Measurements from ENCODE around the gene TNF. TPM values are rescaled to one million over a fixed set of nuclear protein-coding genes. Genes with fewer than 3 reads are reported as not detected.

Gene TNF
- total and polyA plus RNA-seq, 2 donors (not counting 3 experiments of a cell fraction or from before 2014, with no cell fraction given): not detected

DNA sequence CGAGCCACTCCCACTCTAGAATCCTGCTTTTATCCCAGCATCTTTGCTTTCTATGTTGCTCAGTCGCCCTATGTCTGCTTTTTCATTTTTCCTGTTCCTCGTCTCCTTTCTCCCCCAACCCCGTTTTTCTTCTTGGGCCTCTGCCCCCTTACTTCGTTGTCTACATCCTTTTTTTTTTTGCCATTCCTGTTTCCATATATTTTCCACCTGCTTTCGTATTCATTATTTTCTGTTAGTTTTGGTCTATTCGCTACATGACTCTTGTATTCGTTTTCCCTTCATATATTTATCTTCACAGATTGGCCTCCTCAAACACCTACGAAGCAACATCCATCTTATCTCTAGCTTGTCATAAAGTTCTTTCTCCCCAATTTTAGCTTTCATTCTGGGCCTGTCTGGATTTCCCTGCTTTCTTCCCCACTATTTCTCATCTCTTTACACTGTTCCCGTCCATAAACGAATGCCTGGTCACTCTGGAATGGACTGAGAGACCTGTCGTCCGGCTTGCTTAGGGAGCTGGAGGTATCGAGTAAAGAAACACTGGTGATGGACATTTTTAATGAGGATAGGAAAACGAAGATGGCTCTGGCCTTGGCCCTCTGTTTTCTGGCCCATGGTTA lies 46.1 kb downstream of the TNF start:
- Histone ChIP-seq H3K9me1 (replicated peaks; ENCODE audit: control insufficient read depth, extremely low read depth, insufficient read depth, low read length) (no peaks in the 10 kb centered on the region), H3K27me3 (ENCODE audit: control insufficient read depth in 2 of 2, insufficient read depth in 2 of 2, low read length in 2 of 2) (no peaks in the 10 kb centered on the region), H3K79me2 (ENCODE audit: control insufficient read depth, insufficient read depth, low read length) (peaks cover 54% of the 10 kb centered on the region), H3K36me3 (ENCODE audit: control insufficient read depth in 2 of 2, extremely low read depth in 1 of 2, insufficient read depth in 2 of 2, low read length in 2 of 2) (peaks cover 19 to 28% of the 10 kb centered on the region in 2 experiments), H4K20me1 (replicated peaks; ENCODE audit: control insufficient read depth, extremely low read depth, insufficient read depth, low read length) (no peaks in the 10 kb centered on the region), H3K9me3 (replicated peaks; ENCODE audit: control insufficient read depth, insufficient read depth, low read length) (no peaks in the 10 kb centered on the region), H3K9ac (replicated peaks; ENCODE audit: extremely low read depth, insufficient read depth, low read length) (peak overlapping the region; percentile 99), H2AFZ (ENCODE audit: low read depth, low read length) (no peak overlapping the region), H3K27ac (ENCODE audit: insufficient read depth, low read depth, low read length) (peak overlapping the region; percentile 84), H3K4me1 (ENCODE audit: control insufficient read depth, extremely low read depth, insufficient read depth, low read length) (peaks cover 13% of the 10 kb centered on the region), H3K4me2 (ENCODE audit: insufficient read depth, low read length) (peak overlapping the region; percentile 92), H3K4me3 (replicated peaks in 1 of 3; ENCODE audit: insufficient read depth in 1 of 3, low read depth in 1 of 3, low read length in 3 of 3) (peak overlapping the region; percentile 65 to 99 (median 95))
- DNase-seq (ENCODE audit: low read depth, low spot score) (peak; percentile 39), FAIRE-seq (peak; percentile 59)
- POLR2A ChIA-PET: interaction anchor here (1.1 to 2.2 kb wide), 4 partner anchors 13 to 78 kb away, joined by 3 to 4 read pairs (median 3); partner anchors contain the start of gene C6orf47
- BruUV-seq (replicated peaks): TSS peak; percentile 59
- intact Hi-C loops (cut with micrococcal nuclease): loop anchor here (1.0 to 5.0 kb wide), 3 partner anchors 44 to 205 kb away; partner anchors contain the start of gene HSPA1B
- dilution Hi-C loops (cut with MboI; ENCODE audit: extremely low pct_ligation_motif_present, low sequenced_read_pairs): no loop called here
- TF ChIP-seq EZH2 (IDR thresholded peaks at IDR 0.05; ENCODE audit: borderline replicate concordance, low read depth, low read length, severe bottlenecking) (no peak), MYC (IDR thresholded peaks at IDR 0.05; ENCODE audit: low read depth, low read length) (no peak), GATA2 (IDR thresholded peaks at IDR 0.05; ENCODE audit: insufficient read depth, insufficient read length, low read depth, low read length) (no peak), JUN (IDR thresholded peaks at IDR 0.05; ENCODE audit: borderline replicate concordance, insufficient read depth, insufficient read length, low read depth) (no peak), FOS (IDR thresholded peaks at IDR 0.05; ENCODE audit: borderline replicate concordance, insufficient read depth, low read length) (no peak), POLR2A (IDR thresholded peaks at IDR 0.05; ENCODE audit: low read depth, low read length) (no peak), MAX (IDR thresholded peaks at IDR 0.05; ENCODE audit: insufficient read depth, insufficient read length) (no peak), POLR2AphosphoS5 (IDR thresholded peaks at IDR 0.05; ENCODE audit: insufficient read depth, low read depth, low read length) (no peak)
- TF ChIP-seq, protein P1, sequence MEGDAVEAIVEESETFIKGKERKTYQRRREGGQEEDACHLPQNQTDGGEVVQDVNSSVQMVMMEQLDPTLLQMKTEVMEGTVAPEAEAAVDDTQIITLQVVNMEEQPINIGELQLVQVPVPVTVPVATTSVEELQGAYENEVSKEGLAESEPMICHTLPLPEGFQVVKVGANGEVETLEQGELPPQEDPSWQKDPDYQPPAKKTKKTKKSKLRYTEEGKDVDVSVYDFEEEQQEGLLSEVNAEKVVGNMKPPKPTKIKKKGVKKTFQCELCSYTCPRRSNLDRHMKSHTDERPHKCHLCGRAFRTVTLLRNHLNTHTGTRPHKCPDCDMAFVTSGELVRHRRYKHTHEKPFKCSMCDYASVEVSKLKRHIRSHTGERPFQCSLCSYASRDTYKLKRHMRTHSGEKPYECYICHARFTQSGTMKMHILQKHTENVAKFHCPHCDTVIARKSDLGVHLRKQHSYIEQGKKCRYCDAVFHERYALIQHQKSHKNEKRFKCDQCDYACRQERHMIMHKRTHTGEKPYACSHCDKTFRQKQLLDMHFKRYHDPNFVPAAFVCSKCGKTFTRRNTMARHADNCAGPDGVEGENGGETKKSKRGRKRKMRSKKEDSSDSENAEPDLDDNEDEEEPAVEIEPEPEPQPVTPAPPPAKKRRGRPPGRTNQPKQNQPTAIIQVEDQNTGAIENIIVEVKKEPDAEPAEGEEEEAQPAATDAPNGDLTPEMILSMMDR (IDR thresholded peaks at IDR 0.05; ENCODE audit: extremely low read depth in 1 of 2, insufficient read depth in 1 of 2, low read depth in 1 of 2, low read length in 2 of 2): no peak
- CTCF ChIA-PET: interaction anchor here (0.6 to 3.9 kb wide), 4 partner anchors 19 to 75 kb away, joined by 3 to 18 read pairs (median 4); partner anchors contain the start of gene ATP6V1G2

Data from endothelial cell of umbilical vein (primary cell).